Kidney epithelial cell (primary cell): ENCODE results near the gene OMA1. TPM values are rescaled to one million over a fixed set of nuclear protein-coding genes. Genes with fewer than 3 reads are reported as not detected.
"Not testable (repeated sequence)": the region's sequence is repeated elsewhere in the genome, so short reads cannot be mapped to it uniquely, and the experiment has no call there.

Experiments
- DNase-seq: peaks from one replicate; pipeline ENCODE4 v3.0.0-alpha.2; 2010; ENCODE audit warnings: low read depth
- H3K27me3 ChIP-seq: 2 replicates; pipeline ENCODE4 v1.6.0; 2011; ENCODE audit warnings: low read length; ENCODE audit not compliant: control insufficient read depth, insufficient read depth
- H3K36me3 ChIP-seq: 2 replicates; pipeline ENCODE4 v1.5.1; 2011; ENCODE audit warnings: low read length; ENCODE audit not compliant: control insufficient read depth, insufficient read depth
- H3K4me3 ChIP-seq: 2 replicates; pipeline ENCODE4 v1.5.1; 2011; ENCODE audit warnings: low read depth, mild to moderate bottlenecking, control low read depth, low read length
- total RNA-seq: library from RNA; depleted of rRNA; stranded (reverse); fragments of >200 nt; gene quantifications from 2 replicates; pipeline ENCODE4 v1.2.3, GENCODE V29; 2015
- TF ChIP-seq, protein P1 (sequence below): IDR thresholded peaks from 2 replicates; pipeline ENCODE4 v1.5.1; 2011; ENCODE audit warnings: mild to moderate bottlenecking, moderate library complexity, low read length, control low read depth, inconsistent platforms; ENCODE audit not compliant: insufficient read depth, poor library complexity, severe bottlenecking

OMA1 gene
- total RNA-seq, 1 donor from 2014 or later, result 10.2 TPM

DNA sequence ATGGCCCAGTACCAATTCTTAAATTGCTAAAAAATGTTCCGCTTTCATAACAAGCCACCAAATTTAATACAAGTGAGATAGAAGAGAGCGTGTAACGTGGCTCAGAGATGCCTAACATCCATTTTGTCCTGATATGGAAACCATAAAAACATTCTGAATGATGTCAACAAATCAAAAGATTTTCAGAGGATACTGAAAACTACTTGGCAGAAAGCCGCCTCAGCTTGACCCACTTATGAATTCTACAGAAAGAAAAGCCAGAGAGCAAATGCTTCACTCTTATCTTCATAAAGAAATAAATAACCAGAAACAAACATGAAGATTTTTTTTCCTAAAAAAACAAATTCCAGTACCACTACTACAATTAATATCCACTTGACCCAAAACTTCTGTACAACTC is 41.2 kb downstream of the OMA1 start:
- no peak for DNase-seq
- H3K4me3 ChIP-seq, result no peak overlapping the region
- TF ChIP-seq, protein P1, sequence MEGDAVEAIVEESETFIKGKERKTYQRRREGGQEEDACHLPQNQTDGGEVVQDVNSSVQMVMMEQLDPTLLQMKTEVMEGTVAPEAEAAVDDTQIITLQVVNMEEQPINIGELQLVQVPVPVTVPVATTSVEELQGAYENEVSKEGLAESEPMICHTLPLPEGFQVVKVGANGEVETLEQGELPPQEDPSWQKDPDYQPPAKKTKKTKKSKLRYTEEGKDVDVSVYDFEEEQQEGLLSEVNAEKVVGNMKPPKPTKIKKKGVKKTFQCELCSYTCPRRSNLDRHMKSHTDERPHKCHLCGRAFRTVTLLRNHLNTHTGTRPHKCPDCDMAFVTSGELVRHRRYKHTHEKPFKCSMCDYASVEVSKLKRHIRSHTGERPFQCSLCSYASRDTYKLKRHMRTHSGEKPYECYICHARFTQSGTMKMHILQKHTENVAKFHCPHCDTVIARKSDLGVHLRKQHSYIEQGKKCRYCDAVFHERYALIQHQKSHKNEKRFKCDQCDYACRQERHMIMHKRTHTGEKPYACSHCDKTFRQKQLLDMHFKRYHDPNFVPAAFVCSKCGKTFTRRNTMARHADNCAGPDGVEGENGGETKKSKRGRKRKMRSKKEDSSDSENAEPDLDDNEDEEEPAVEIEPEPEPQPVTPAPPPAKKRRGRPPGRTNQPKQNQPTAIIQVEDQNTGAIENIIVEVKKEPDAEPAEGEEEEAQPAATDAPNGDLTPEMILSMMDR, result no peak
- H3K36me3 ChIP-seq, result no peaks in the 10 kb centered on the region
- H3K27me3 ChIP-seq, result no peaks in the 10 kb centered on the region

DNA sequence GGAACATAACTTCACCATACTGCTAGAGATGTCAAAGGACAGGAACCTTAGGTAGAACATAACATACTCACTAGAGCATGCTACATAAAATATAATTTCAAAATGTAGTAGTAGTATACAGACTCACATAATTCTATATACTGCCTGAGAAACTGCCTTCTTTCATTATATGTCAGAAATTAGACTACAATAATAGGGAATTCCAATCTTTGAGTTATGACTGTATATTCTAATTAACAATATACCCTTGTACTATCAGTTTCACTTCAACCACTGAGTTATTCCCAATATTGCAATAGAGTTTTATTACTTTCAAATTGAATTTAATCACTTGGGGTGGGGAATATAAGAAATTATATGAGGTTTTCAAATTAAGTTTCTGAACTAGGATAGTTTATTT is 44.0 kb downstream of the OMA1 start:
- Histone ChIP-seq H3K4me3 (no peak overlapping the region), H3K36me3 (no peaks in the 10 kb centered on the region), H3K27me3 (no peaks in the 10 kb centered on the region)
- no peak for DNase-seq
- TF ChIP-seq, protein P1, result no peak

DNA sequence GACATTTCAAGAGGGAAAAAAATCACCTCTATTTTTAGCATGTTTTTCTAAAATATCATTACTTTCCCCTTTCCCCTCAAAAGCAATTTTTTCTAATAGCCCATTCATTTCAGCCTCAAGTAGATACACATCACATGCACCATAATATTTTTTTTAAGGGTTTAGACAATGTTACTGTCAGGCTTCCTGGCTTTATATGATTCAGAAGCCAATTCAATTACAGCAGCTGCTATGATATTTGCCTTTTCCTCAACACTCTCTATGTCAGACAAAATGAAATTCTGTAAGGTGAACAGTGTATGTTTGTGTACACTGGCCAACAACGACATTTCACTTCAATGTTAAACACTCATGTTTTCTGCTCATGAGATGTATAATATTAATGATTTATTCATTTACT is 46.5 kb downstream of the OMA1 start:
- TF ChIP-seq, protein P1, result no peak
- no peaks in the 10 kb centered on the region for H3K27me3 ChIP-seq
- no peak overlapping the region for H3K4me3 ChIP-seq
- no peak for DNase-seq
- no peaks in the 10 kb centered on the region for H3K36me3 ChIP-seq

DNA sequence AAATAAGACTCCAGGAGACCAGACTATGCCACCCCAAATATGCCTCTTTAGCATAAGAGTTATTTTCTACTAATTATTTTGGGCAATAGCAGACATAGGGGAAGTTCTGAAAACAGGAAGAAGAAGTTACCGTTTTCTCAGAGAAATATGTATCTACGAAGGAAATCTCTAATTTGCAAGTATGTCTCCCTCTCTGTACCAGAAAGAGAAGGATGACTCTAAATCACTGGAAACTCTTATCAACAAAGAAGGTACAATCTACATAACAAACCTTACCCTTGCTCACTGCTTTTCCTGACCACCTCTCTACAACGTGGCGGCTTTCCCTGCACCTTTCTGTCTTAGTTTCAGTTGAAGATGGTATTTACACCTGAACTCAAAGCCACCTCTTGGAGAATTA is 49.0 kb downstream of the OMA1 start:
- Histone ChIP-seq H3K27me3 (no peaks in the 10 kb centered on the region), H3K36me3 (no peaks in the 10 kb centered on the region), H3K4me3 (no peak overlapping the region)
- TF ChIP-seq, protein P1, result no peak
- no peak for DNase-seq

DNA sequence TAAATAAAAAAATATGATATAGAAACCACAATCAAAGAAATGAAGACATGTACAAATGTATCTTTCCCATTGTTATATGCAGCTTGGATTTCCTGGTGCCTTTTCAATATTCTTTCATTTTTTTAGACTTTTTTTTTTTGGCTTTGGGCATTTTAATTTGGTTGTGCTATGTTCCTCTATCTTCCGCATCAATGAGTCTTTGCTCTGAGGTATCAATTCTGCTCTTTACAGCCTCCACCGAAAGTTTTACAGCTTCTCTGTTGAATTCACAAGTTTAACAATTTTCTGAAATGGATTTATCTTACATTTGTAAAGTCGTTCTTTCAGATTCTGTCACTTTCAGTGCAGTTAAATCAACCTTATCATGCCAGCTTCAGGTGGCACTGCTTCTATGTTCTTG is 50.5 kb downstream of the OMA1 start:
- Histone ChIP-seq H3K4me3 (no peak overlapping the region), H3K27me3 (no peaks in the 10 kb centered on the region), H3K36me3 (no peaks in the 10 kb centered on the region)
- no peak for DNase-seq
- TF ChIP-seq, protein P1, result no peak

DNA sequence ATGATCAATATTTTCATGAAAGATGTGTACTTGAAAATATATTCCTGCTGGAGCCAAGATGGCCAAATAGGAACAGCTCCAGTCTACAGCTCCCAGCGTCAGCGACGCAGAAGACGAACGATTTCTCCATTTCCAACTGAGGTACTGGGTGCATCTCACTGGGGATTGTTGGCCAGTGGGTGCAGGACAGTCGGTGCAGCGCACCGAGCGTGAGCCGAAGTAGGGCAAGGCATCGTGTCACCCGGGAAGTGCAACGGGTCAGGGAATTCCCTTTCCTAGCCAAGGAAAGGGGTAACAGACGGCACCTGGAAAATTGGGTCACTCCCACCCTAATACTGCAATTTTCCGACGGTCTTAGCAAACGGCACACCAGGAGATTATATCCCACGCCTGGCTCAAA is 57.6 kb downstream of the OMA1 start:
- not testable (repeated sequence) for H3K36me3 ChIP-seq, DNase-seq, H3K4me3 ChIP-seq, H3K27me3 ChIP-seq

DNA sequence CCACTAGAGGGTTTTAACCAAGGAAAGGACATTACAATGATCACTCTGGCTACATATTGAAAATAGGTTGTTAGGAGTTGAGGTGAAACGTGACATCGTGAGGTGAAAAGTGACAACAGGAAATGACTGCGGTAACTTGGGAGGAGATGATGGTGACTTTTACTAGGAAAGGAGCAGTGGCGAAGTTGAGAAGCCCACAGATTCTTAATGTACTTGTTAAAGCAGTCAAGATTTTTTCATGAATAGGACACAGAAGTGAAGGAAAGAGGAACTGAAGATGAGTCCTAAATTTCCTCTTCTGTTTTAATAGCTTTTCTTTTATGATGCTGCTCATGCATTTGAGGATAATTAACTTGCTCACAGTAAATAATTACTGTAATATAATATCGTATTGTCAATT is 59.5 kb downstream of the OMA1 start:
- H3K36me3 ChIP-seq, result no peaks in the 10 kb centered on the region
- no peak overlapping the region for H3K4me3 ChIP-seq
- TF ChIP-seq, protein P1, result no peak
- H3K27me3 ChIP-seq, result no peaks in the 10 kb centered on the region
- no peak for DNase-seq
